Mammary epithelial cell (primary cell): ENCODE results near the gene MICAL2.

Experiments
- CTCF ChIP-seq, 2 donors: IDR thresholded peaks in 1 of 2; conservative IDR thresholded peaks in 1 of 2; 2 replicates each; pipeline ENCODE4 v1.5.1; 2011 to 2012; ENCODE audit warnings: inconsistent platforms in 2 of 2, low read length in 2 of 2, mild to moderate bottlenecking in 2 of 2, control low read depth in 1 of 2, low read depth in 1 of 2; ENCODE audit not compliant: insufficient read depth in 1 of 2; ENCODE audit errors: extremely low read depth in 1 of 2
- EZH2 ChIP-seq: IDR thresholded peaks from 2 replicates; pipeline ENCODE4 v1.6.1; 2012; ENCODE audit warnings: low read length, inconsistent platforms, borderline replicate concordance

GRCh38 chr11:12247543-12248254 lies 137.3 kb downstream of the MICAL2 start:
- TF ChIP-seq CTCF (conservative IDR thresholded peaks at IDR 0.05 in 1 of 2, IDR thresholded peaks at IDR 0.05 in 1 of 2; ENCODE audit: extremely low read depth in 1 of 2, insufficient read depth in 1 of 2, low read depth in 1 of 2, low read length in 2 of 2) = no peak
- no peak for TF ChIP-seq EZH2
